Measurements from ENCODE around the gene CCDC187. TPM values are rescaled to one million over a fixed set of nuclear protein-coding genes. Genes with fewer than 3 reads are reported as not detected.

Gene CCDC187
- total and polyA plus RNA-seq, 2 of the 8 experiments (the other 6 are each of a cell fraction or from before 2014, with no cell fraction given), result 0.02 TPM; not detected in 1

GRCh38 chr9:136326061-136326760 lies 22.3 kb upstream of the CCDC187 start:
- Histone ChIP-seq H3K79me1 (ENCODE audit: low read depth, low read length) (no peaks in the 10 kb centered on the region), H3K14ac (ENCODE audit: insufficient read length) (no peak overlapping the region), H2BK5ac (ENCODE audit: low read depth, low read length) (peak overlapping the region; percentile 88; the same call in 1 of the 2 replicates), H3K18ac (ENCODE audit: extremely low read depth, low read length) (peak overlapping the region; percentile 26), H3K4me1 (replicated peaks in 1 of 4; ENCODE audit: control insufficient read depth in 3 of 4, insufficient read depth in 4 of 4, low read length in 3 of 4) (peaks cover 0 to 24% (median 20%) of the 10 kb centered on the region in 4 experiments; a peak in 6 of 7 replicates), H2AFZ (ENCODE audit: low read length) (no peak overlapping the region), H2AK5ac (ENCODE audit: low read depth, low read length) (peak overlapping the region; percentile 76; the same call in 1 of the 2 replicates), H3K36me3 (ENCODE audit: control insufficient read depth in 2 of 4, insufficient read depth in 4 of 4, low read length in 3 of 4) (no peaks in the 10 kb centered on the region), H2BK15ac (ENCODE audit: low read length) (no peak overlapping the region), H3K9me3 (ENCODE audit: insufficient read depth in 2 of 2, low read depth in 1 of 2, low read length in 1 of 2) (no peaks in the 10 kb centered on the region), H3K4me3 (ENCODE audit: extremely low read depth in 1 of 4, insufficient read depth in 2 of 4, low read depth in 3 of 4, low read length in 4 of 4) (no peak overlapping the region), H2BK120ac (replicated peaks; ENCODE audit: low read depth, low read length) (no peak overlapping the region), H3K56ac (replicated peaks; ENCODE audit: insufficient read length, low read depth, low read length) (no peak overlapping the region), H4K91ac (replicated peaks; ENCODE audit: insufficient read length, low read length) (peak overlapping the region; percentile 91), H3K4ac (replicated peaks; ENCODE audit: insufficient read length, low read depth, low read length) (peak overlapping the region; percentile 87), H3K4me2 (ENCODE audit: insufficient read depth in 1 of 2, low read depth in 2 of 2, low read length in 2 of 2) (peak overlapping the region; percentile 38 to 59; a peak in 2 of 4 replicates), H3K9ac (replicated peaks in 1 of 4; ENCODE audit: extremely low read depth in 1 of 4, low read depth in 3 of 4, low read length in 3 of 4) (no peak overlapping the region), H3K79me2 (ENCODE audit: control insufficient read depth in 1 of 2, insufficient read depth in 2 of 2, low read length in 2 of 2) (no peaks in the 10 kb centered on the region), H3K23ac (ENCODE audit: insufficient read length) (no peak overlapping the region), H4K20me1 (replicated peaks in 1 of 2; ENCODE audit: control insufficient read depth in 1 of 2, insufficient read depth in 2 of 2, low read length in 2 of 2) (peaks cover 0 to 3% of the 10 kb centered on the region in 2 experiments), H3K23me2 (ENCODE audit: low read depth, low read length) (peaks cover 4% of the 10 kb centered on the region; the same call in 1 of the 2 replicates), H4K5ac (ENCODE audit: insufficient read length, low read depth, low read length) (no peak overlapping the region), H2BK12ac (ENCODE audit: low read depth, low read length) (peak overlapping the region; percentile 68; the same call in 1 of the 2 replicates), H3K27me3 (replicated peaks in 1 of 4; ENCODE audit: control insufficient read depth in 3 of 4, extremely low read depth in 1 of 4, insufficient read depth in 3 of 4, low read length in 3 of 4) (no peaks in the 10 kb centered on the region), H2BK20ac (ENCODE audit: low read length) (peak overlapping the region; percentile 72; the same call in 1 of the 2 replicates), H4K8ac (ENCODE audit: extremely low read depth, insufficient read depth, low read length) (no peak overlapping the region; the same call in 1 of the 2 replicates), H3K27ac (ENCODE audit: low read depth, low read length) (no peak overlapping the region; the same call in 1 of the 2 replicates)
- FAIRE-seq, result no peak
- TF ChIP-seq KDM4A (IDR thresholded peaks at IDR 0.05; ENCODE audit: low read depth, low read length, severe bottlenecking) (no peak), RNF2 (IDR thresholded peaks at IDR 0.05; ENCODE audit: borderline replicate concordance, low read depth, low read length, missing control alignments, poor library complexity, severe bottlenecking) (no peak), SIRT6 (IDR thresholded peaks at IDR 0.05; ENCODE audit: low read length) (no peak), USF2 (IDR thresholded peaks at IDR 0.05; ENCODE audit: low read length) (no peak), FOSL1 (IDR thresholded peaks at IDR 0.05; ENCODE audit: insufficient read depth, low read depth, low read length) (no peak), TCF12 (IDR thresholded peaks at IDR 0.05; ENCODE audit: low read depth, low read length) (no peak), CHD1 (IDR thresholded peaks at IDR 0.05; ENCODE audit: low read depth, low read length) (no peak)
- ChIA-PET CTCF (ENCODE audit: partially characterized antibody) (interaction anchor here (0.8 to 1.8 kb wide), 7 partner anchors 15 to 345 kb away, joined by 3 to 5 read pairs (median 3); partner anchors contain the start of gene DNLZ), POLR2A (ENCODE audit: partially characterized antibody) (interaction anchor here (0.6 to 1.4 kb wide), 6 partner anchors 9 to 338 kb away, joined by 3 to 5 read pairs (median 3); no protein-coding TSS in a partner anchor)
- DNase-seq (ENCODE audit: low read depth in 1 of 2, low spot score in 2 of 2), result peak in 1 of 2 experiments; percentile 64
- WGBS, 2 experiments (ENCODE audit: extremely low coverage in 1 of 2, insufficient coverage in 1 of 2, insufficient read length in 1 of 2, insufficient replicate concordance in 2 of 2, low coverage in 1 of 2, low lambda C conversion rate in 2 of 2, missing lambda C conversion rate in 1 of 2), result 55% methylated on average over 25 of the region's 28 CpGs; no CpG with 5 or more reads in 1 of the 2 experiments
